ENCODE results near the gene ZFAND3. TPM values are rescaled to one million over a fixed set of nuclear protein-coding genes. Genes with fewer than 3 reads are reported as not detected.

ZFAND3 gene
- total and polyA plus RNA-seq, 12 donors: 21.4 to 163 (median 46.3) TPM

- Histone ChIP-seq H3K36me3 (replicated peaks in 1 of 2) (no peaks in the 10 kb centered on the region), H3K27me3 (no peaks in the 10 kb centered on the region), H3K4me1 (replicated peaks in 1 of 2) (no peaks in the 10 kb centered on the region), H3K4me3 (no peak overlapping the region), H3K27ac (no peak overlapping the region), H3K9me3 (replicated peaks in 1 of 3) (no peaks in the 10 kb centered on the region)
- no peak for DNase-seq
- WGBS, 4 donors: 94 to 97% (median 96%) methylated on average over 16 to 22 of the region's 22 CpGs
- intact Hi-C loops (cut with DNase I): no loop called here
- no peak for TF ChIP-seq CTCF (IDR thresholded peaks at IDR 0.05)
- no peak for TF ChIP-seq POLR2A (IDR thresholded peaks at IDR 0.05)
These were observed 355.4 kb downstream of the ZFAND3 start for GRCh38 chr6:38174806-38175495.

GRCh38 chr6:38175786-38176185 lies 356.3 kb downstream of the ZFAND3 start:
- intact Hi-C loops (cut with DNase I): no loop called here
- Histone ChIP-seq H3K4me3 (no peak overlapping the region), H3K36me3 (replicated peaks in 1 of 2) (no peaks in the 10 kb centered on the region), H3K4me1 (replicated peaks in 1 of 2) (no peaks in the 10 kb centered on the region), H3K27me3 (no peaks in the 10 kb centered on the region), H3K27ac (no peak overlapping the region), H3K9me3 (replicated peaks in 1 of 3) (no peaks in the 10 kb centered on the region)
- DNase-seq: no peak
- 88 to 97% (median 94%) methylated on average over 5 to 11 of the region's 11 CpGs for WGBS, 4 donors
- no peak for TF ChIP-seq POLR2A (IDR thresholded peaks at IDR 0.05)
- TF ChIP-seq CTCF (IDR thresholded peaks at IDR 0.05): no peak

- WGBS, 4 donors: 69 to 75% (median 73%) methylated on average over 30 to 32 of the region's 32 CpGs
- Histone ChIP-seq H3K4me3 (no peak overlapping the region), H3K36me3 (replicated peaks in 1 of 2) (no peaks in the 10 kb centered on the region), H3K9me3 (replicated peaks in 1 of 3) (no peaks in the 10 kb centered on the region), H3K4me1 (replicated peaks in 1 of 2) (no peaks in the 10 kb centered on the region), H3K27ac (no peak overlapping the region), H3K27me3 (no peaks in the 10 kb centered on the region)
- no peak for DNase-seq
- intact Hi-C loops (cut with DNase I): no loop called here
- TF ChIP-seq CTCF (IDR thresholded peaks at IDR 0.05) (no peak), POLR2A (IDR thresholded peaks at IDR 0.05) (no peak)
These were observed 357.5 kb downstream of the ZFAND3 start for GRCh38 chr6:38176797-38177751.

DNA sequence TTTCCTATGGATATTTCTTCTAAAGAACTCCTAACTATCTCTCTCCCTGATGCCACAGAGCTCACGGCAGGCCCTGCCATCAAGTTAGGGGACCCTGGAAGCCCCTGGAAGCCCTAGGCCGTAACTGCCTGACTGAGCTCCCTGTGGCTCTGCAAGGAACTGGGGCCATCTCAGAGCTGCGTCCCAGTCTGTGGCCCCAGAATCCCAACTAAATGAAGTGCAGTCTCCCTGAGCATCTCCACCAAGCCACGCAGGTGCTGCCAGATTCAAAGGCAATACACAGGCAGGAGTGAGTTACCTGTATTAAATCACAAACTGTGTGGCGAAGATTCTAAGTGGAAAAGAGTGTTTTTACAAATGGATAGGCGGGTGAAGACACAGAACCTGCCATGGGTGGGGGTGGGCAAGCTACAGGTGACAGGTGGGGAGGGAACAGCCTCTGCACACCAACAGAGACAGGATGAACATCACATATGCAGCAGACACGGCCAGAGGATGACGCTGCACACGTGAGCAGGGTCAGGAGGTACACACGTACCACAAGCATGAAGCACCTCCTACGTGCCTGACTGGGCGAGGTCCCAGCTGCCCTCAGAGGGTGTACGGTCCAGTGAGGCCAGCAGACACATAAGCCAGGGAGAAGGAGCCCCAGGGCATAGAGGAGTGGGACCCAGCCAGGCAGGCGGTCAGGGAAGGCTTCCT lies 358.5 kb downstream of the ZFAND3 start:
- Histone ChIP-seq H3K4me3 (no peak overlapping the region), H3K36me3 (replicated peaks in 1 of 2) (no peaks in the 10 kb centered on the region), H3K9me3 (replicated peaks in 1 of 3) (no peaks in the 10 kb centered on the region), H3K27ac (no peak overlapping the region), H3K27me3 (no peaks in the 10 kb centered on the region), H3K4me1 (replicated peaks in 1 of 2) (no peaks in the 10 kb centered on the region)
- DNase-seq: peak in 1 of 7 donors; percentile 38
- TF ChIP-seq CTCF (IDR thresholded peaks at IDR 0.05) (no peak), POLR2A (IDR thresholded peaks at IDR 0.05) (no peak)
- WGBS, 4 donors: 85 to 92% (median 90%) methylated on average over 14 of the region's 14 CpGs
- intact Hi-C loops (cut with DNase I): no loop called here

Measured in adrenal gland (tissue), 12 donors.